Kidney glomerular epithelial cell (primary cell): ENCODE measurements around the gene HS2ST1.
"Not testable (repeated sequence)": the region's sequence is repeated elsewhere in the genome, so short reads cannot be mapped to it uniquely, and the experiment has no call there.

Experiments
- DNase-seq: peaks from one replicate; lab custom pipeline; 2025; lab: John Stamatoyannopoulos, UW

Gene HS2ST1

DNA sequence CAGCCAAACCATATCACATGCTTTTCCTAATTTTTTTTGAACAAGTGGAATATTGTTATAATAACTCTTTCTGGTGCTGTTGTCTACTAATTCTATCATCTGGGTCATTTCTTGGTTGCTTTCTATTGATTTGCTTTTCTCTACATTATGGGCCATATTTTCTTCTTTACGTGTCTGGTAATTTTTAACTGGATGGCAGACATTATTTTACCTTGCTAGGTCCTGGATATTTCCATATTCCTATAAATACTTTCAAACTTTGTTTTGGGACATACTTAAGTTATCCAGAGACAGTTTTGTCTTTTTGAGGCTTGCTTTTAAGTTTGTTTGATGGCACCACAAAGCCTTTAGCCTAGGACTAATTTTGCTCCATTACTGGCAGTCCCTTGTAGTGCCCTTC, 11.3 kb downstream of the HS2ST1 start:
- DNase-seq = no peak

DNA sequence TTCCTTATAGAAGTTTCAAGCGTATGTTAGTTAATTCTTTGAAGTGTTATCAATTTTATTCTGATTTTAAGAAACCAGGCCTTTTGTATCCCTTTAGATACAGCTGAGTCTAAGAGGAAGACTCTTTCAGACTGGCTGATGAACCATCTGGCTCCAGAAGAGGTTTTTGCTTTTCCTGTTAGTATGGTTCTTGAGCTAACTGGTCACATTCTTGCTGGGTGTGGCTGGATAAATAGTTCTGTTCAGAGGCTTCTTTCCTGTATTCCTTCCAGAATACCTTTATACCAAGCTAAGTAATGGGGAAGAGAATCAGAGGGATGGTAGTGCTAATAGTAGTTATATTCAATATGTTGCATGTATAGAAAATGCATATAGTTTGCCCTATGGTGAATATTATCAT, 12.4 kb downstream of the HS2ST1 start:
- DNase-seq = no peak

DNA sequence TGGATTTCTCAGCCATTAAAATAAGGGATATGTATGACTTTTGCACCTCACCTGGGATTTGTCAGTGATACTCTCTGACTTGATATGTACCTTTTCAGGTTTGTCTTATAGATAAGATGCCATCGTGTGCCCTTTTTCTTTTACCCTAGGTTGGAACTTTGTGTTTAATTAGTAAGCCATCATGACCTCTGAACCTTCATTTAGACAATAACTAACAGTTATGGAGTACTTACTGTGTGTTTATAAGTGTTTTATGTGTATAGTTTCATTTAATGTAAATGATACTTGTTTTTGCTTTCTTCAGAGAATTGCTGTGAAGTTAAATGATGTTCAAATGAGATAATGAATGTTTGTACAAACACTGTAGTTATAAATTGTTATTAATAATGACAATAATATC, 14.4 kb downstream of the HS2ST1 start:
- no peak for DNase-seq

DNA sequence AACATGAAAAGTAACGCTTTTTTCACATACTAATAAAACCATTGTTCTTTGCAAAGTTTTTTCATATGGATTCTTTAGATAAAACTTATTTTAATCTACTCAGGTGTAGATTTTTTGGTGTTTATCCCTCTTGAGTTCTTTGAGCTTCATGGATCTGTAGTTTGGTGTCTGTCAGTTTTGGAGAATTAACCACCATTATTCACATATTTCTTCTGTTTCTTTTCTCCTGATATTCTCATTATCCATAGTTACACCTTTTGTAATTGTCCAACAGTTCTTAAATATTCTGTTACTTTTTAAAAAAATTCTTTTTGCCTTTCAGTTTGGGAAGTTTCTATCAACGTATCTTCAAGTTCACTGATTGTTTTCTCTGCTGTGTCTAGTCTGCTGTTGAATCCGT, 18.6 kb downstream of the HS2ST1 start:
- DNase-seq = no peak

DNA sequence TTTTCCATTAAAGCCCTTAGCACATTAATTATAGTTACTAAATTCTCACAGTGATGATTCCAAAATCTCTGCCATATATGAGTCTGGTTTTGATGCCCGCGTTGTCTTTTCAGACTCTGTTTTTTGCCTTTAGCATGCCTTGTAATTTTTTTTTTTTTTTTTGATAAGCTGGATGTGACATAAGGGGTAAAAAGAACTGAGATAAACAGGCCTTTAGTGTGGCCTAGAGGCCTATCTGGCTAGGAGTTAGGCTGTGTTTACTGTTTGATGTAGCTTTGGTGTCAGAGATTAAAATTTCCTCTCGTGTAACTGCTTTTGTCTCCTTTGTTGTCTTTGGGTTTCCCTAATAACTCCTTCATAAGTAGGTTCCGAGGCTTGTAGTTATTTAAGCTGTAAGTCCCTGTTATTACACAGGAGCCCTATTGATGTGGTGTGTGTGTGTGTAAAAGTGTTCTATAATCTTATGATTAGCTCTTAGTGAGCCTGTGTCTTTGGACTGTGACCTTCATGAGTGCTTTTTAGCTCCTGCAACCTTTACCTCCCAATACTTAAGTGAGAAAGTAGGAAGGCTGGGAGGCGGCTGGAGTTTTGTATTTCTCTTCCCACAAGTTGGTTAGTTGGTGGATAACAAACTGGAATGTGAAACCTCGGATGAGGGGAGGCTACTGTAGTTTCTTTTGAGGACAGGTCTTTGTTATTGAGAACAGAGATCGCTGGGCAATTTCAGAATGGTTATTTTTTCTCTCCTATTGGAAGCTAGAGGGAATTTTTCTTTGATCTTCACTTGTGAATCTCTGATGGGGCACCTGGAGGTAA, 19.3 kb downstream of the HS2ST1 start:
- no peak for DNase-seq

DNA sequence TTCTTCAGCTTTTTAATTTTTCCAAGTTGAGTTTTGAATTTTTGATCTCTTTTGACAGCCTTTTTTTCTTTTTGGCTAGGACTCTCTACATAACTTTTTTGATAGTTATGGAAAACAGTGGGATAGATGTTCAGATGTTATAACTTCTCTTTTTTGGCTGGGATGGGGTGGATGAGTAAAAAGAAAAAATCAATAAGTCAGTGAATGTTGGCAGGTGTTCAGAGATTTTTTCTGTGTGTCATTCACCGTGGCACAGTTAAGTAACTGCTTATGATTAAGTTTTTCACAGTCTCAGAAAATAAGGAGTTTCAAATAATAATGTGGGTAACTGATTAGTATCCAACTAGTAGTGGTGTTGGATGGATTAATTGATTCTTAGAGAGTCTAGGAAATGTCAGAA, 24.0 kb downstream of the HS2ST1 start:
- DNase-seq = peak; percentile 2

DNA sequence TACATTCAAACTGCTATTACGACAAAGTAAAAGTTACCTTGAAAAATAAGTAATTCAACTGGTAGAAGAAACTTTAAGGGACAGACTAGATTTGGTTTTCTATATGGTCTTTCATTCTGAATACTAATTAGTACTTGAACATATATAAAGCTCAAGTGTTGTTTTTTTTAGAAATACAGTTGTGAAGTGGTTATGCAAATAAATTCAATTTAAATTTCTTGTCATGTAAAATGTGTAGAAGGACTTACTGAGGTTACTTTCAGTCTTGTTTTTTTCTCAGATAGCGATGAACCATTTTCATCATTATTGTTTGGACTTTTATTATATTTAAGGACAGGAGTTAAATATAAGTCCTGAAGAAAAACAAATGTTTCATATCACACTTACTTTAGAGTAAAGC, 24.4 kb downstream of the HS2ST1 start:
- no peak for DNase-seq

DNA sequence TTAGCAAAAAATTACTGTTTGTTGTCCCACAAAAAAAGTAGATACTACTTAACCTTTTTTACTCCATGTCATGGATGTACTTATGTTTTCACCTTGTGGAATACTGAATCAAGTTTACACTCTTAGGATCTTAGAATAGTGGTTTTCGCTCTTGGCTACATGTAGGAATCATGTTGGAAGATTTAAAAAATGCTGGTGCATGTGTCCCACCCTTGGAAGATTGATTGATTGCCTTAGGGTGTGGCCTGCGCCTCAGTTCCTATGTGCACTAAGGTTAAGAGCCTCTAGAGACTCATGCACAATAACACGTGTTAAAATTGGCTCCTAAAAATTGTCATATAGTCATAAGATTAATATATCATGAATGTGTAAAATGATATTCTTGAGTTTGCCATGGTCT, 25.0 kb downstream of the HS2ST1 start:
- no peak for DNase-seq

DNA sequence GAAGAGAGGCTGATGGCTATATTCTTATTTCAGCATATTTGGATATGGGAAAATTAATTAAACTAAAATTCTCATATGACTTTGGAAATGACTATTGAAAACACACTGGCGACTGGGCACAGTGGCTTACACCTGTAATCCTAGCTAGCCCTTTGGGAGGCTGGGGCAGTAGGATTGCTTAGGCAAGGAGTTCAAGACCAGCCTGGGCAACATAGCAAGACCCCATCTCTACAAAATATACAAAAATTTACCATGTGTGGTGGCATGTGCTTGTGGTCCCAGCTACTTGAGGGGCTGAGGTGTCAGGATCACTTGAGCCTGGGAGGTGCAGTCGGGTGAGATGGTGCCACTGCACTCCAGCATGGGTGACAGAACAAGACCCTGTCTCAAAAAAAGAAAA, 26.2 kb downstream of the HS2ST1 start:
- DNase-seq = no peak

DNA sequence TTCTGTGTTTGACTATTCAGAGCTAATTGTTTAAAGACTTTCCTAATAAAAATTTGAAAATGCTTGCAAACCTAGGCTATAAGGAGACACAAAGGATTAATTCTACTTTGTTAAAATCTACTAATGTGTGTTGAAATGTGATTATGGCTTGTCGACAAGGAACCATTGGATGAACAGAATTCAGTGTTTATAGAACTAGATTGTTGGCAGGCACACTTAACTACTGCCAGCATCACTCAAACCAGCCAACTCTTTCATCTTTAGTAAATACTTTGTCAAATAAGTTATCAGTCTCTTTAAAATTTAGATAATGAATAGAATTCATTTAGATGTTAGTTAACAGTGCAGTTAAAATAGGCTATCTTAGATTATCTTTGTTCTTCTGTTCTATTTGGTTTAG, 27.6 kb downstream of the HS2ST1 start:
- no peak for DNase-seq

DNA sequence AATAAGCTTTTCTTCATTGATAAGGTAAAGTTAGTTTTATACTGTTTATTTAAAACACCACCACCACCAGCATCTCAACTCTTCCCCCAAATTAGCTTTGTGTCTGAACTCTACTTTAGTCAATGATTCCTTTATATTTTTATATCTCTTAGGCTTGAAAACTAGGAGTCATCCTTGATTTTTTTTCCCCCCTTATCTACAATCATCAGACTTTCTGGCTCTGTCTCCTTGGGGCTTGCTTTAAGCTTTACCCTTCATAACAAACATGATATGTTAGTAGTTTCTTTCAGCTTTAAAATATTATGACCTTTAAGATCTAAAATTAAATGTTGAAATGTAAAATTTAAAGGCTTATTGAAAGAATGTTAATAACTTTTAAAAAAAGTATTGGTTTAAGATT, 28.3 kb downstream of the HS2ST1 start:
- no peak for DNase-seq

DNA sequence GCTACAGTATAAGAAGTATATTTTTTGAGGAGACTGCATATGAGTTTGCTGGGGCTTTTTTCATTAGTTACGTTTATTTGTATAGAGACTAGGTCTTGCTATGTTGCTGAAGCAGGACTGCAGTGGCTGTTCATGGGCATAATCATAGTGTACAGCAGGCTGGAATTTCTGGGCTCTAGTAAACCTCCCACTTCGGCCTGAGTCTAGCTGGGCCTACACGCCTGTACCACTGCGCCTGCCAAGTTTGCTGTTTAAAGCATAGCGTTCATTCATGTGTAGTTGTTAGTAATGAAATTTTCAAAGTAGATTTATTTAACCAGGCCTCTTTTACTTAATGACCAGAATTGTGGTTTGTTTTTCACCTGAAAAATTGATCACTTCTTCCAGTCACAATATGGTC, 33.8 kb downstream of the HS2ST1 start:
- DNase-seq = no peak

DNA sequence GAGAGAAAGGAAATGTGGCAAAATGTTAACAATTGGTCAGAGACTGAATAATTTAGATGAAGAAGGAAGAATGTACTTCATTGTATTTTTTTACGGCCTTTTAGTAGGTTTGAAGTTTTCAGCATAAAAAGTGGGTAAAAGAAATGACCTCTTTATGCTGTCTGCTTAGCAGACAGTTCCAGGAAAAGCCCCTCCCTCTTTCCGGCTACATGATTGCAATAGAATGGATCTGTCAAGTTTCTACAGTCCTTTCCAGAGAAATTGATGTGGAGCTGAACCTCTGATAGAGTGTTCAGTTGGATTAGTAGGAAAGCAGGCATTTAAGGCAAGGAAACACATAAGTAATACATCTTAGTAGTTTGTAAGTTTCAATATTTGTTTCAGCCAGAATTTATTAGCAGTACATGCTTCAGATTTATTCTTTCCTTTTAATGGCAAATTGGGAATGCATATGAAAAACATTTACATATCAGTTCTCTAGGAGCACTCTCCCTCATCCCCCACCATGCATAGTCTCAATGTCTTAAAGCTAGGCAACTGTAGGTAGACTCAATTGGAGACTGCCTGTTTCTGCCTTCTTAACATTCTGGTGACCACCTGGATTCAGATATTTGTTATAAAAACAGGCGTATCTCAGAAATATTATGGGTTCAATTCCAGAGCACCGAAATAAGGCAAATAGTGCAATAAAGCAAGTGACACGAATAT, 36.4 kb downstream of the HS2ST1 start:
- DNase-seq = no peak

DNA sequence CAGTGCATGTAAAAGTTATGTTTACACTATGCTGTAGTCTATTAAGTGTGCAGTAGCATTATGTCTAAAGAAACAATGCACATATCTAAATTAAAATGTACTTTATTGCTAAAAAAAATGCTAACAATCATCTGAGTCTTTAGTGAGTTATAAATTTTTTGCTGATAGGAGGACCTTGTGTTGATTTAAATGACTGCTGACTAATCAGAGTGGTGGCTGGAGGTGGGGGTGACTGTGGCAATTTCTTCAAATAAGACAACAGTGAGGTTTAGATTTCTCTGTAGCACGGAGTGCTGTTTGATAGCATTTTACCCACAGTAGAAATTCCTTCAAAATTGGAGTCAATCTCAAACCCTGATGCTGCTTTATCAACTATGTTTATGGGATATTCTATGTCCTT, 37.0 kb downstream of the HS2ST1 start:
- no peak for DNase-seq

DNA sequence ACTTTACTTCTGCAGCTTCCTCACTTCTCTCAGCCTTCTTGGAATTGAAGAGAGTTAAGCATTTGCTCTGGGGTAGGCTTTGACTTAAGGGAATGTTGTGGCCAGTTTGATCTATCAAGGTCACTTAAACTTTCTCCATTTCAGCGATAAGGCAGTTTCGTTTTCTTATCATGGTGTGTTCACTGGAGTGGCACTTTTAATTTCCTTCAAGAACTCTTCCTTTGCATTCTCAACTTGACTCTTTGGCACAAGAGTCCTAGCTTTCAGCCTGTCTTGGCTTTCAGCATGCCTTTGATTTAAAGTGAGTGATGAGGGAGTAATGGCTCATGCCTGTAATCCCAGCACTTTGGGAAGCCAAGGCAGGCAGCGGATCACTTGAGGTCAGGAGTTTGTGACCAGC, 38.7 kb downstream of the HS2ST1 start:
- no peak for DNase-seq

DNA sequence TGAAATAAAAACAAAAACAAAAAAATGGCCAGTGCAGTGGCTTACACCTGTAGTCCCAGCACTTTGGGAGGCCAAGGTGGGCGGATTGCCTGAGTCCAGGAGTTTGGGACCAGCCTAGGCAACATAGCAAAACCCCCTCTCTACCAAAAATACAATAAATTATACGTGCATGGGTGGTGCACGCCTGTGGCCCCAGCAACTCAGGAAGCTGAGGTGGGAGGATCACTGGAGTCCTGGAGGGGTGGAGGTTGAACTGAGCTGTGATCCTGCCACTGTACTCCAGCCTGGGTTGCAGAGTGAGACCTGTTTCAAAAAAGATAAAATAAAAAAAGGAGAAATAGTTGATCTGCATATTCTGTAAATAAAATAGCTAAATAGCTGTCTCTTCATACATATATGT, 41.2 kb downstream of the HS2ST1 start:
- DNase-seq = no peak

DNA sequence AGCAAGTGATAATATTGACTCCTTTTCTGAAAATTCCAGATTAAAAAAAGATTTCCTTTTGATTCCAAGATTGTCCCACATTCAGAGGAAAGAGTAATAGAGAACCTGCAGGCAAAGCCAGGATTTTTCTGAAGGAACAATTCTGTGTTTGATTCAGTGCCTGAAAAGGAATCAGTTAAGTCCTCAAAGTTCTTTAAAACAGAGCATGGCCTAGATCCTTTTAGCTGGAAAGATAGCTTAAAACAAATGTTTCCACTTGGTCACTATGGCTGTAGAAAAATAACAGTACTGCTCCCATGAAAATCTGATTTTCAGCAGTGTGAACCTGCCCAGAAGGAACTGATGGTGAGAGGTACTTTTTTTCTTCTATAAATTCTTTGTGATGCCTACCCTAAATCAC, 41.8 kb downstream of the HS2ST1 start:
- DNase-seq = no peak

DNA sequence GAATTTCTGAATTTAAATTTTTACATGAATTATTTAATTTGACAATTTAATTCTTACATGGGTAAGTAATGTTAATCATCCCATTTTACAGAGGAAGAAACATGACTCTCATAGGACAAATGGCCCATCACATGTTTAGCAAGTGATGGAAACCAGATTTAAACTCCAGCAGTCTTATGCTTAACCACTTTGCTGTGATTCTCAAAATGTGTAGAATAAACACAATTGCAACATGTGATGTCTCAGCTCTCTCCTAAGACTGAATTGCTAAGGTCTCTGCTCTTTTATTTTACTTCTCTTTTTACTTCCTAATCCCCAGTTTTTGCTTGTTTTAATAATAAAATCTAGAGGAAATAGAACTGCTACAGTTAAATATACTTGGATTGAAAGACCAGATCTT, 42.8 kb downstream of the HS2ST1 start:
- DNase-seq = no peak

DNA sequence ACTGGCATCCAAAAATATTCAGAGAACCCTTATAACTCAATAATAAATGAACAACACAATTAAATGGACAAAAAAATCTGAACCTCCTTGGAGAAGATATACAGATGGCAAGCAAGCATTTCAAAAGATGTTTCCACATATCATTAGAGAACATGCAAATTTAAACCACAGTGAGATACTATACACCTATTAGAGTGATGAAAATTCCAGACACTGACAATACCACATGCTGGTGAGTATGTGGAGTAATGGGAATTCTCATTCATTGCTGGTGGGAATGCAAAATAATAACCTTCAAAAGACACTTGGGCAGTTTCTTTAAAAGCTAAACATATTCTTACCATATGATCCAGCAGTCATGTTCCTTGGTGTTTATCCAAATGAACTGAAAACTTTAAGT, 46.1 kb downstream of the HS2ST1 start:
- DNase-seq = no peak

DNA sequence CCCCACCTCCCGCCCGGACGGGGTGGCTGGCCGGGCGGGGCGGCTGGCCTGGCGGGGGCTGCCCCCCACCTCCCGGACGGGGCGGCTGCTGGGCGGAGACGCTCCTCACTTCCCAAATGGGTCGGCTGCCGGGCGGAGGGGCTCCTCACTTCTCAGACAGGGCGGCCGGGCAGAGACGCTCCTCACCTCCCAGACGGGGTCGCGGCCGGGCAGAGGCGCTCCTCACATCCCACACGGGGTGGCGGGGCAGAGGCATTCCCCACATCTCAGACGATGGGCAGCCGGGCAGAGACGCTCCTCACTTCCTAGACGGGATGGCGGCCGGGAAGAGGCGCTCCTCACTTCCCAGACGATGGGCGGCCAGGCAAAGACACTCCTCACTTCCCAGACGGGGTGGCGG, 49.4 kb downstream of the HS2ST1 start:
- DNase-seq = not testable (repeated sequence)

DNA sequence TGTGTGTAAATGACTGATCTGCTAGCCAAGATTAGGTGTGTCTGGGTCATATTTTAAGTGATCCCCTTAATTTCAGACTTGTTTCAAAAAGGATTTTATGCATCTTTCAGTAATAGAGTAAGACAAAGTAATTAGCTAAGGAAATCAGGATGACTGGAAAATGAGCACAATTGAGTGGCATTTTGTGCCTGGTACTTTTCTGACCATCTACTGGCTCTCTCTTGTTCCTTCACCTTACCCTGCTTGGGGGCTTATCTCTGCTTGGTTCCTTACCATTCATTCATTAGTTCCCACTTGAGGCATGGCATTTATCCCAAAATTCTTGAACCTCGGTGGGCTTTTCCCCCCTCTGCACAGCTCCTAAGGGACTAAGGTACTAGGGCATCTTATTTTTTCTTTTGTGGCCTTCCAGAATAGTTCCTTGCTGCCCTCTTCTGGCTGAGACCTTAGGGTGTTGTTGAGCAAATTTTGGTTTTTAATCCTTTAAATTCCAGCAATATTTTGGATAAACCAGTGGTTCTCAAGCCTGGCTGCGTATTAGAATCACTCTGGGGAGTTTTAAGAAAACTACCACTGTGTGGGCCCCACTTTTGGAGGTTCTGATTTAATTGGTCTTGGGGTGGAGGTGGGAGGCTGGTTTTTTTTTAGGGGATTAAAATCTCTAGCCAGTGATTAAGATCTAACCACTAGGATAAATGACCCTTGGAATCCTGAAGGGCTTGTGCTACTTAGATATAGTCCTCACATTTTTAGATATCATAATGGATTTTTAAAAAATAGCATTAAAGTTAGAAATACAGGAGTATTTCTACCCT, 50.8 kb downstream of the HS2ST1 start:
- DNase-seq = peak; percentile 26

DNA sequence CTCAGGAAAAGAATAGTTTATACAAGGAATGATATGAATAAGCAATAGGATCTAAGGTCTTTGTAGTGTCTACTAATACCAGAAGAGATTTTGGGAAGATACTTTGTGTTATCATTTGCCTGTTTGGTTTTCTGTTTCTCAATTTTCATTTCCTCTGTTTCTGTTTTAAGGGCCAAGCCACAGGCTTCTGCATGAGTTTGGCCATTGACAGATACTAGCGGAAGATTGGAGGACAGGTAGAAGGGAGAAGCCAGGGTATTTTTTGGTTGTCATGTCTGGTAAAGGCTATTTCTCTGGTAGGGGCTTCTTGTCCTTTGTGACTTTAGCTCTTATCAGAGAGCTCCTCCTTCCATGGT, 51.4 kb downstream of the HS2ST1 start:
- no peak for DNase-seq

DNA sequence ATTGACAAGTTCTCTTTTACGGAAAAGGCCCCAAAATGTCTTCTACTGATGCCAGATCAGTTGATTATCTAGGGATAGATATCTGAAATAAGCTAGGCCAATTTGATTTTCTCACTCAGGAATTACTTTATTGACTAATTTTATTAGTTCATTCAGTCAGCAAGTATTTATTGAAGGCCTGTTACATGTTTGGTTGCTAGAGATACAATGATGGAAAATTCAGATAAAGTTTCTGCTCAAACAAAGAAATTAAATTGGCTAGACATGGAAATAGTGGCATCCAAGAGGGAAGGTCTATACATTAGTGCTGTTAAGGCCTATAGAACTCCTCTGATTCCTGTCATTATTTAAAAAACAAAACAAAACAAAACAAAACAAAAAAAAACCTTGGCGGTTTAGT, 56.5 kb downstream of the HS2ST1 start:
- DNase-seq = no peak
